ENCODE data around the gene PTGDR. TPM values are rescaled to one million over a fixed set of nuclear protein-coding genes. Genes with fewer than 3 reads are reported as not detected.

Gene PTGDR
- polyA plus RNA-seq, 1 donor = 1.5 TPM

DNA sequence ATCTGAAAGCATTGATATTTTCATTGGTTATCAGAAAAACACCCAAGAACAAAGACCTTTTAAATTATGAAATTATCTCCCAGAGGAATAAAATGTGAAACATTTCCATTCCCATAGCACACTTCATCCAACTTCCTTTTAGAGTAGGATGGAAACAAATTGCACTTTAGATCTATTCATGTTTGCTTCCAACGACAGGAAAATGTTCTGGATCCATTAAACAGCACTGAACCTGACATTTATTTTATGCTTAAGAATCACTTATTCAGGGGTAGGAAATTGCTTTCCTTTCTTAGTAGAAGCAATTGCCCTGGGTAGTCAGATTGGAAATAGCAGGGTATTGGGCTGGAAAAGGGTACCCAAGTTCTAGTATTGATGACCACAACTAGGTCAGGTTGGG, 28.8 kb upstream of the PTGDR start:
- WGBS (ENCODE audit: insufficient coverage, low lambda C conversion rate) = 100% methylated on average over 1 of the region's 1 CpG
- no peak for DNase-seq

GRCh38 chr14:52240623-52241022, 26.9 kb upstream of the PTGDR start:
- no peaks in the 10 kb centered on the region for H3K36me3 ChIP-seq (ENCODE audit: control insufficient read depth, insufficient read depth, low read length)
- WGBS (ENCODE audit: insufficient coverage, low lambda C conversion rate) = 30% methylated on average over 2 of the region's 5 CpGs
- no peaks in the 10 kb centered on the region for H3K4me1 ChIP-seq (ENCODE audit: control insufficient read depth, insufficient read depth, low read length)
- no peak overlapping the region for H3K4me3 ChIP-seq (ENCODE audit: low read length)
- no peak for DNase-seq
- no peak overlapping the region for H3K27ac ChIP-seq (ENCODE audit: low read length)
- H3K9me3 ChIP-seq (ENCODE audit: control insufficient read depth, low read depth, low read length) = no peaks in the 10 kb centered on the region
- no peaks in the 10 kb centered on the region for H3K27me3 ChIP-seq (ENCODE audit: control insufficient read depth, insufficient read depth, low read length)

More for the DNA sequence above, 28.8 kb upstream of the PTGDR start:
- Histone ChIP-seq H3K27ac (ENCODE audit: low read length) (no peak overlapping the region), H3K36me3 (ENCODE audit: control insufficient read depth, insufficient read depth, low read length) (no peaks in the 10 kb centered on the region), H3K4me1 (ENCODE audit: control insufficient read depth, insufficient read depth, low read length) (no peaks in the 10 kb centered on the region), H3K4me3 (ENCODE audit: low read length) (no peak overlapping the region), H3K27me3 (ENCODE audit: control insufficient read depth, insufficient read depth, low read length) (no peaks in the 10 kb centered on the region), H3K9me3 (ENCODE audit: control insufficient read depth, low read depth, low read length) (no peaks in the 10 kb centered on the region)

DNA sequence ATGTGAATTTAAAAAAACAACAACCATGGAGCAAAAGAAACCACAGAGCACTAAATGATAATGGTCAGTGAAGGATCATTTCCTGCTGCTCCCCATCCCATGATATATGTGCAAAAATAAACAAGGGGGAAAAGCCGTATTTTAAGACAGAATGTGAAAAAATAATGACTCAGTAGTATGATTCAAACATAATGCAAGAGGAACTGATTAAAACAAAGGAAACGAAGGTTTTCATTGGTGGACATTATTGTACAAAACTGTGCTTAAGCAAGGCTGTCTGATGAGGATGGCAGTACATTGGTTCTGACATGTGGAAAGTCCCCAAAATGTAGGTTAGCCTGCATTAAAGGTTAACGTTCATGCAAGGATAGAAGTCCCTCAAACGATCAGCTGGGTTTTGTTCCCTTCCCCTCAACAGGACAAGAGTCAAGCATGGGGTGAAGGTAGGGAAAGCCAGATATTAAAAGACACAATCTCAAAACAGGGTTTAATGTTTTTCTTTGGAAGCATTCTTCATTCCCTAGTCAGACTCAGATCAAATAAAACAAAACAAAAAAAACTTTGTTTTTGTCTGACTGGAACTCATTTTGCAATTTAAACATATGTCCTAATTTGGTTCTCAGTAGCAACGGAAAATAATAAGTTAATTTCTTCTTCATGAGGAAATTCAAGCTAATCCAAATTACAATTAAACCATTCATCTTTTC, 26.3 kb upstream of the PTGDR start:
- Histone ChIP-seq H3K27me3 (ENCODE audit: control insufficient read depth, insufficient read depth, low read length) (no peaks in the 10 kb centered on the region), H3K4me1 (ENCODE audit: control insufficient read depth, insufficient read depth, low read length) (no peaks in the 10 kb centered on the region), H3K9me3 (ENCODE audit: control insufficient read depth, low read depth, low read length) (no peaks in the 10 kb centered on the region), H3K4me3 (ENCODE audit: low read length) (no peak overlapping the region), H3K36me3 (ENCODE audit: control insufficient read depth, insufficient read depth, low read length) (no peaks in the 10 kb centered on the region), H3K27ac (ENCODE audit: low read length) (no peak overlapping the region)
- no peak for DNase-seq
- 92% methylated on average over 2 of the region's 5 CpGs for WGBS (ENCODE audit: insufficient coverage, low lambda C conversion rate)

DNA sequence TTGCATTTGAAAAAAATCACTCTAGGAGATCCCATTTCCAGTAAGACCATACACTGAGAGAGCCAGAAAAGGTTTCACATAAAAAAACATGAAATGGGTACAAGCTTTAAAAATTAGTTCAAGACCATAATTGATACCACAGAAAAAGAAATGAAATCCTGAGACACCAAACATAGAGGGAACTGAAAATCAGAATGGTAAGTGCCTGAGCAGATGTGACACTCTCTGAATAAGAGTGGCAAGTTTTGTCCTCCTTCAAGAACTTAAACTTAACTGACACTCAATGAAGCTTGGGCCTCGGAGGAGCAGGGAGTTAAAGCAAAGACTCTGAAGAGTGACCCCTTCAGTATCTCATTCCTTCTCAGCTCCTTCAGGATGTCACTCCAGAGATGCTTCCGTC, 23.2 kb upstream of the PTGDR start:
- no peaks in the 10 kb centered on the region for H3K9me3 ChIP-seq (ENCODE audit: control insufficient read depth, low read depth, low read length)
- H3K27me3 ChIP-seq (ENCODE audit: control insufficient read depth, insufficient read depth, low read length) = no peaks in the 10 kb centered on the region
- no peaks in the 10 kb centered on the region for H3K36me3 ChIP-seq (ENCODE audit: control insufficient read depth, insufficient read depth, low read length)
- DNase-seq = no peak
- WGBS (ENCODE audit: insufficient coverage, low lambda C conversion rate) = 100% methylated on average over 1 of the region's 2 CpGs
- no peak overlapping the region for H3K27ac ChIP-seq (ENCODE audit: low read length)
- H3K4me3 ChIP-seq (ENCODE audit: low read length) = no peak overlapping the region
- no peaks in the 10 kb centered on the region for H3K4me1 ChIP-seq (ENCODE audit: control insufficient read depth, insufficient read depth, low read length)

- 93% methylated on average over 3 of the region's 3 CpGs for WGBS (ENCODE audit: insufficient coverage, low lambda C conversion rate)
- no peak for DNase-seq
- H3K27me3 ChIP-seq (ENCODE audit: control insufficient read depth, insufficient read depth, low read length) = no peaks in the 10 kb centered on the region
- no peak overlapping the region for H3K4me3 ChIP-seq (ENCODE audit: low read length)
- H3K36me3 ChIP-seq (ENCODE audit: control insufficient read depth, insufficient read depth, low read length) = no peaks in the 10 kb centered on the region
- no peaks in the 10 kb centered on the region for H3K9me3 ChIP-seq (ENCODE audit: control insufficient read depth, low read depth, low read length)
- H3K27ac ChIP-seq (ENCODE audit: low read length) = no peak overlapping the region
- no peaks in the 10 kb centered on the region for H3K4me1 ChIP-seq (ENCODE audit: control insufficient read depth, insufficient read depth, low read length)
These were observed 22.5 kb upstream of the PTGDR start for GRCh38 chr14:52244997-52245396.

- Histone ChIP-seq H3K4me1 (ENCODE audit: control insufficient read depth, insufficient read depth, low read length) (no peaks in the 10 kb centered on the region), H3K27ac (ENCODE audit: low read length) (no peak overlapping the region), H3K4me3 (ENCODE audit: low read length) (no peak overlapping the region), H3K27me3 (ENCODE audit: control insufficient read depth, insufficient read depth, low read length) (no peaks in the 10 kb centered on the region), H3K36me3 (ENCODE audit: control insufficient read depth, insufficient read depth, low read length) (no peaks in the 10 kb centered on the region), H3K9me3 (ENCODE audit: control insufficient read depth, low read depth, low read length) (no peaks in the 10 kb centered on the region)
- DNase-seq = no peak
- WGBS (ENCODE audit: insufficient coverage, low lambda C conversion rate) = 50% methylated on average over 1 of the region's 2 CpGs
These were observed 19.4 kb upstream of the PTGDR start for GRCh38 chr14:52248057-52248456.

DNA sequence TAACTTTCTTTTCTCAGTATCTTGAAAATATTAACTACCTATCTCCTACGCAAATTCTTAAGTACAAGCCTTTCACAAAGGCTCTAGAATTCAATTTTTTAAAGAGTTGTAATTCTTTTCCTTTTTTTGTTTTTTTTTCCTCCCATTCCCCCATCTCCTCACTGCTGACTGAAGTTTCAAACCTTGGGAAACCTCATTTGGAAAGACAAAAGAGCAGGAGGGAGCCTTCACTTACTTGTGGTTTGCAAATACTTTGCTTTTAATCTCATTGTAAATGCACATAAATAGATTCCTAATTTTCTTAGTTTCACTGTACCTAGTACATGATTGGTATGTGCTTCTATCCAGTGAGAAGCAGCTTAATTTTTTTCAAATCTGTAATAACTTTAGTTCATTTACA, 15.8 kb upstream of the PTGDR start:
- H3K4me3 ChIP-seq (ENCODE audit: low read length) = no peak overlapping the region
- DNase-seq = no peak
- H3K9me3 ChIP-seq (ENCODE audit: control insufficient read depth, low read depth, low read length) = no peaks in the 10 kb centered on the region
- H3K4me1 ChIP-seq (ENCODE audit: control insufficient read depth, insufficient read depth, low read length) = no peaks in the 10 kb centered on the region
- WGBS (ENCODE audit: insufficient coverage, low lambda C conversion rate) = 88% methylated on average over 1 of the region's 1 CpG
- no peak overlapping the region for H3K27ac ChIP-seq (ENCODE audit: low read length)
- H3K27me3 ChIP-seq (ENCODE audit: control insufficient read depth, insufficient read depth, low read length) = no peaks in the 10 kb centered on the region
- no peaks in the 10 kb centered on the region for H3K36me3 ChIP-seq (ENCODE audit: control insufficient read depth, insufficient read depth, low read length)

DNA sequence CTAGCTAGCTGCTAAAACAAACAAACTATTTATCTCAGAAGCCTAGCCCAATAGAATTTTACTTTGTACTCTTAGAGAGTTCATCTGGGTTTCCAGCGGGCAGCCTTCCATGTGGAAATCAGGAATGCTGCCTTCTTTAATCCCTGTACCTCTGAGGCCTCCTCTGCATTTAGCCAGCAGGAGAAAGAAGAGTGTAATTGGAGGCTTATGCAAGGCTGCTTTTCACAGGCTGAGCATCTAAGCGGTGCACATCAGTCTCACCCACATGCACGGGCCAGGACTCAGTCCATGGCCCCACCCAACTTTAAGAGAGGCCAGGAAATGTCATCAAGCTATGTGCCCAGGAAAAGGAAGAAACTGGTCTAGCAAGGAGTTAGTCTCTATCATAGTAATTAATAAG, 14.0 kb upstream of the PTGDR start:
- Histone ChIP-seq H3K4me3 (ENCODE audit: low read length) (no peak overlapping the region), H3K27me3 (ENCODE audit: control insufficient read depth, insufficient read depth, low read length) (no peaks in the 10 kb centered on the region), H3K9me3 (ENCODE audit: control insufficient read depth, low read depth, low read length) (no peaks in the 10 kb centered on the region), H3K27ac (ENCODE audit: low read length) (no peak overlapping the region), H3K36me3 (ENCODE audit: control insufficient read depth, insufficient read depth, low read length) (no peaks in the 10 kb centered on the region), H3K4me1 (ENCODE audit: control insufficient read depth, insufficient read depth, low read length) (no peaks in the 10 kb centered on the region)
- no peak for DNase-seq
- no CpG with 5 or more reads among the region's 3 CpGs for WGBS (ENCODE audit: insufficient coverage, low lambda C conversion rate)

GRCh38 chr14:52254086-52254485, 13.4 kb upstream of the PTGDR start:
- Histone ChIP-seq H3K4me3 (ENCODE audit: low read length) (no peak overlapping the region), H3K4me1 (ENCODE audit: control insufficient read depth, insufficient read depth, low read length) (no peaks in the 10 kb centered on the region), H3K27ac (ENCODE audit: low read length) (no peak overlapping the region), H3K36me3 (ENCODE audit: control insufficient read depth, insufficient read depth, low read length) (no peaks in the 10 kb centered on the region), H3K9me3 (ENCODE audit: control insufficient read depth, low read depth, low read length) (no peaks in the 10 kb centered on the region), H3K27me3 (ENCODE audit: control insufficient read depth, insufficient read depth, low read length) (no peaks in the 10 kb centered on the region)
- no peak for DNase-seq
- WGBS (ENCODE audit: insufficient coverage, low lambda C conversion rate) = 100% methylated on average over 2 of the region's 4 CpGs

GRCh38 chr14:52258783-52259182, 8.7 kb upstream of the PTGDR start:
- H3K4me1 ChIP-seq (ENCODE audit: control insufficient read depth, insufficient read depth, low read length) = no peaks in the 10 kb centered on the region
- H3K36me3 ChIP-seq (ENCODE audit: control insufficient read depth, insufficient read depth, low read length) = no peaks in the 10 kb centered on the region
- 100% methylated on average over 1 of the region's 2 CpGs for WGBS (ENCODE audit: insufficient coverage, low lambda C conversion rate)
- no peak for DNase-seq
- H3K9me3 ChIP-seq (ENCODE audit: control insufficient read depth, low read depth, low read length) = no peaks in the 10 kb centered on the region
- H3K27ac ChIP-seq (ENCODE audit: low read length) = no peak overlapping the region
- H3K27me3 ChIP-seq (ENCODE audit: control insufficient read depth, insufficient read depth, low read length) = no peaks in the 10 kb centered on the region
- no peak overlapping the region for H3K4me3 ChIP-seq (ENCODE audit: low read length)

- H3K27ac ChIP-seq (ENCODE audit: low read length) = no peak overlapping the region
- H3K9me3 ChIP-seq (ENCODE audit: control insufficient read depth, low read depth, low read length) = no peaks in the 10 kb centered on the region
- H3K36me3 ChIP-seq (ENCODE audit: control insufficient read depth, insufficient read depth, low read length) = no peaks in the 10 kb centered on the region
- no peaks in the 10 kb centered on the region for H3K4me1 ChIP-seq (ENCODE audit: control insufficient read depth, insufficient read depth, low read length)
- no peaks in the 10 kb centered on the region for H3K27me3 ChIP-seq (ENCODE audit: control insufficient read depth, insufficient read depth, low read length)
- no CpG with 5 or more reads among the region's 5 CpGs for WGBS (ENCODE audit: insufficient coverage, low lambda C conversion rate)
- DNase-seq = no peak
- no peak overlapping the region for H3K4me3 ChIP-seq (ENCODE audit: low read length)
These were observed 8.1 kb upstream of the PTGDR start for GRCh38 chr14:52259434-52259833.

Data from large intestine (tissue), 3 donors.